BJ (cell line): ENCODE measurements around the gene EPC1. TPM values are rescaled to one million over a fixed set of nuclear protein-coding genes. Genes with fewer than 3 reads are reported as not detected.

ENCODE experiments used
- CTCF ChIA-PET: fragments of 350-600 bp; formaldehyde crosslinking; extraction: SDS; loops from one replicate; lab custom pipeline; 2021; ENCODE audit warnings: antibody characterized with exemption, inconsistent platforms; lab: Yijun Ruan, JAX
- POLR2A ChIA-PET: fragments of 300-600 bp; sonication (Branson Sonifier 250); formaldehyde crosslinking; extraction: SDS; loops from one replicate; lab custom pipeline; 2021; ENCODE audit warnings: antibody characterized with exemption; lab: Charles Lee
- DNase-seq: peaks from one replicate; pipeline ENCODE4 v3.0.0-alpha.2; 2011; ENCODE audit warnings: low read depth
- H3K27me3 ChIP-seq: 2 replicates; pipeline ENCODE4 v1.6.0; 2011; ENCODE audit warnings: low read length; ENCODE audit not compliant: control insufficient read depth, insufficient read depth
- H3K36me3 ChIP-seq: 2 replicates; pipeline ENCODE4 v1.5.1; 2011; ENCODE audit warnings: low read length; ENCODE audit not compliant: control insufficient read depth, insufficient read depth
- H3K4me3 ChIP-seq: 2 replicates; pipeline ENCODE4 v1.5.1; 2011; ENCODE audit warnings: low read depth, mild to moderate bottlenecking, control low read depth, low read length
- CTCF ChIP-seq: IDR thresholded peaks from 2 replicates; pipeline ENCODE4 v1.5.1; 2011; ENCODE audit warnings: low read depth, mild to moderate bottlenecking, control low read depth, inconsistent platforms, low read length, moderate library complexity; ENCODE audit not compliant: insufficient read depth
- polyA plus RNA-seq: library from polyadenylated mRNA; depleted of rRNA; stranded (reverse); fragments of >200 nt; gene quantifications from 2 replicates; pipeline ENCODE4 v1.2.3, GENCODE V29; 2011

EPC1 gene
- polyA plus RNA-seq, 1 experiment = 21.6 TPM

GRCh38 chr10:32263300-32263699 lies 83.7 kb downstream of the EPC1 start:
- no peaks in the 10 kb centered on the region for H3K27me3 ChIP-seq
- no peak for DNase-seq
- no peak overlapping the region for H3K4me3 ChIP-seq
- CTCF ChIA-PET = no interaction called here
- POLR2A ChIA-PET = no interaction called here
- peaks cover 1% of the 10 kb centered on the region; the same call in 1 of the 2 replicates for H3K36me3 ChIP-seq
- no peak for TF ChIP-seq CTCF

- ChIA-PET CTCF (interaction anchor here (1.2 kb wide), 1 partner anchor 21 kb away, joined by 3 read pairs; no protein-coding TSS in a partner anchor), POLR2A (no interaction called here)
- no peak for TF ChIP-seq CTCF
- Histone ChIP-seq H3K4me3 (no peak overlapping the region), H3K36me3 (no peaks in the 10 kb centered on the region), H3K27me3 (no peaks in the 10 kb centered on the region)
- DNase-seq = no peak
These were observed 87.4 kb downstream of the EPC1 start for GRCh38 chr10:32259551-32259950.

GRCh38 chr10:32256613-32257437 lies 90.1 kb downstream of the EPC1 start:
- Histone ChIP-seq H3K36me3 (no peaks in the 10 kb centered on the region), H3K27me3 (no peaks in the 10 kb centered on the region), H3K4me3 (no peak overlapping the region)
- peak; percentile 95 for TF ChIP-seq CTCF
- ChIA-PET POLR2A (no interaction called here), CTCF (interaction anchor here (0.6 to 5.3 kb wide), 15 partner anchors 9 to 201 kb away, joined by 3 to 55 read pairs (median 6); no protein-coding TSS in a partner anchor)
- DNase-seq = no peak

- no peak for DNase-seq
- ChIA-PET POLR2A (no interaction called here), CTCF (interaction anchor here (1.0 to 5.3 kb wide), 4 partner anchors 9 to 114 kb away, joined by 3 to 55 read pairs (median 5); no protein-coding TSS in a partner anchor)
These were observed 93.1 kb downstream of the EPC1 start for GRCh38 chr10:32253821-32254220.

More at GRCh38 chr10:32253821-32254220, 93.1 kb downstream of the EPC1 start:
- Histone ChIP-seq H3K27me3 (no peaks in the 10 kb centered on the region), H3K36me3 (no peaks in the 10 kb centered on the region), H3K4me3 (no peak overlapping the region)
- TF ChIP-seq CTCF = no peak
